DMS 273 (cell line): ENCODE measurements around the gene SPOUT1.

Experiments
- DNase-seq: peaks from one replicate; lab custom pipeline; 2025; ENCODE audit not compliant: unreplicated experiment; lab: John Stamatoyannopoulos, UW

The SPOUT1 gene

DNA sequence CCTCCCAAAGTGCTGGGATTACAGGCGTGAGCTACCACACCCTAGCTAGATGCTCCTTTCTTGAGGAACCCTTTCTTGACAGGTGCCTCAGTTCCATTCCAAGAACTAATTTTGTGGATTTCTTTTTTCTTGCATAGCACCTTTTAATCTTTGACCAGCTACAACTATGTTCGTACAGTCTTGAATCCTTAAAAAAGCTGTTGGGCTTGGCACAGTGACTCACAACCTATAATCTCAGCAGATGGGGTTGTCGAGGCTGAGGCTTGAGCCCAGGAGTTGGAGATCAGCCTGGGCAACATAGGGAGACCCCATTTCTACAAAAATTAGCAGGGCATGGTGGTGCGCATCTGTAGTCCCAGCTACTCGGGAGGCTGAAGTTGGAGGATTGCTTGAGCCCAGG lies 56.5 kb downstream of the SPOUT1 start:
- DNase-seq: no peak

DNA sequence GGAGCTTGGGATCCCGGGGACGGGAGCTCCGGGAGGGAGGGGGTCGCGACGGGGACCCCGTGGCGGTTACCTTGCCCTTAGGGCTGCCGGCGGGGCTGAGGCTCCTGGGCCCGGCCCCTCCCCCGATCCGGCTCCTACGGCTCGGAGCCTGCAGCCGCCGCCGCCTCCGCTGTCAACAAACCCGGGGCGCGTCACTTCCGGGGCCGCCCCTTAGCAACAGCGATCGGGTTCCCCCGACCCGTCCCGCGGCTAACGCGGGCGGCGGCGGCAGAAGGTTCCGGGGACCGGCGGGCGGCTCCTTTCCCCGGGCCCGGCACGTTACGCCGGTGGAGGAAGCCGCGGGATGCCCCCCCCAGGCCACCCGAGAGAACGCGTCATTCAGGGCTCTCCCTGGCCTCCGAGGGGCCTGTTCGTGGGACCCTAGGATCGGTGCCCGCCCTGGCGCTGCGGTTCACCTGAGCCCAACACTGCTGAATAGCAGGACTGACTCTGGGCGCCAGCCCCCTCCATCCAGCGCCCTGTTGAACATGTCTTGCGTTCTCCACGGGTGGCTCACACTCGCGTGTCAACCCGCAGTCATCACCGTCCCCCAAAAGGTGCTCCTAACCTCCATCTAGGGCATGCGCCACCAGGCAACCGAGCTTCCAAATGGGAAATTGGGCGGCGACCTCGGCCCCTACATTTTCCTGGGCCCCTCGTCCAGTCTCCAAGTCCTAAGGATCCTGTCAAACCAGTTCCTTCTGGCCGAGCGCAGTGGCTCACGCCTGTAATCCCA lies 57.7 kb downstream of the SPOUT1 start, which contains the start of gene ZER1:
Gene ZER1, minus strand, starts transcription at position 183 of the 775 bp plus-strand sequence. CDS start 16,362 bp downstream, outside the sequence.
- DNase-seq: peak; percentile 96

DNA sequence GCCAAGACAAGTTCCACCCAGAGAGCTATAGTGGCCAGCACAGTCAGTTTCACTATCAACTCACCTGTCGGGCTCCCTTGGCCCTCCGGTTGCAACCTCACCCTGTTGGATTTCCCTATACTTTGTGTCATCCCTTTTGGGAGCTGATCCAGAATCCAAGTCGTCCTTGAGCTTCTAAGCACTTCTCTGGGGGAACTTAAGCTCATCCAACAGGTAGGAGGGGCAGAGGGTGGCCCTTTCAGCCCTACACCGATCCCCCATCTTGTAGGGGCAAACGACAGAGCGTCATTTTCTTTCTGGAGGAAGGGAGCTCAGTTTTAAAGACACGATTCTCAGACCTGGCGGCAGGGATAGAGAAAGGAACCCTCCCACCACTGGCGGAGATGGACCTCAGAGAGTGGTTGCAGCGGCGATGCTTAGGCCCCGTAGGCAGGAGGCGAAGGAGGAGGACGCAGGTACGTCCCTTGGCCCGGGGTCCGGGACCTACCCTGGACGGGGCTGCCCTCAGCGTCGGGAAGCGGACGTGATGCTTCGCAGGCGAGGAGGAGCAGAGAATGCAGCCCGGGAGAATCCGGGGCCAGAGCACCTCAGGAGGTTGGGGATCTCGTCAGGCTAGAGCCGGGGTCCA lies 58.4 kb downstream of the SPOUT1 start:
- DNase-seq: peak; percentile 66

DNA sequence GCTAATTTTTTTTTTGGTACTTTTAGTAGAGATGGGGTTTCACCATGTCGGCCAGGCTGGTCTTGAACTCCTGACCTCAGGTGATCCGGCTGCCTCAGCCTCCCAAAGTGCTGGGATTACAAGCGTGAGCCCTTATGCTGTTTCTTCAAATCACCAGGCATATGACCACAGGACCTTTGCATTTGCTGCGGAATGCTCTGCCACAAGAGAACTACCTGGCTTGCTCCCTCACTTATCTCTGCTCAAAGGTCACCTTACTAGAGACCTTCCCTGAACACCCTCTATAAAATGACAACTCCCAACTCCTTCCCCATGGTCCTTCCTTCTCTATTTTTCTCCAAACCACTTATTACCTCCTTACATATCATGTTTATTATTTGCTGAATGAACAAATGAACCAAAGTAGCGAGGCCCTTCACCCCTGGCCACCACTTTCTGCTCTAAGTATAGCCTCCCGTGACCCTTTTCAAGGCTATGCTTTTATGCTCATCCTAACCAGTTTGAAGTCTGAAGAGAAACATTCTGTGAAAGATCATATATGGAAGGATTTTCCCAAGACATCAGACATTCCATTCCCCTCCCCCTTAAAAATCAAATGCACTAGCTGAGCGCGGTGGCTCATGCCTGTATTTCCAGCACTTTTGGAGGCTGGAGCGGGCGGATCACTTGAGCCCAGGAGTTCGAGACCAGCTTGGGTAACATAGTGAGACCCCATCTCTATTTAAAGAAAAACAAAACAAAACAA lies 59.1 kb downstream of the SPOUT1 start:
- DNase-seq: no peak
